T-helper 2 cell treated with Interferon-gamma antibody and Interleukin-4, amounts not matched to agents 5 μg/mL and 100 μg/mL, for 36 hours (primary cell): ENCODE results near the gene NCK2.
A peak's percentile ranks its signal among the peaks of the same experiment; 100 is the strongest.

Experiments used
- DNase-seq: peaks from one replicate; pipeline ENCODE4 v3.0.0; 2021; ENCODE audit warnings: low spot score
- H3K27ac Mint-ChIP-seq: one replicate; pipeline ENCODE4 v1.8.0; 2021; ENCODE audit warnings: mild to moderate bottlenecking, mixed read lengths
- H3K27me3 Mint-ChIP-seq: one replicate; pipeline ENCODE4 v1.8.0; 2021; ENCODE audit warnings: low read depth, mixed read lengths
- H3K36me3 Mint-ChIP-seq: one replicate; pipeline ENCODE4 v1.8.0; 2021; ENCODE audit warnings: low read depth, mixed read lengths
- H3K4me1 Mint-ChIP-seq: one replicate; pipeline ENCODE4 v1.8.0; 2021; ENCODE audit warnings: low read depth, mixed read lengths
- H3K4me3 Mint-ChIP-seq: one replicate; pipeline ENCODE4 v1.8.0; 2022; ENCODE audit warnings: mild to moderate bottlenecking, moderate library complexity, mixed read lengths
- H3K9me3 Mint-ChIP-seq: one replicate; pipeline ENCODE4 v1.8.0; 2021; ENCODE audit warnings: mixed read lengths

The NCK2 gene

GRCh38 chr2:105820691-105821090, 76.0 kb downstream of the NCK2 start:
- no peaks in the 10 kb centered on the region for H3K9me3 Mint-ChIP-seq
- H3K27me3 Mint-ChIP-seq = no peaks in the 10 kb centered on the region
- H3K4me3 Mint-ChIP-seq = no peak overlapping the region
- peak; percentile 3 for DNase-seq
- peaks cover 48% of the 10 kb centered on the region for H3K36me3 Mint-ChIP-seq
- peaks cover 41% of the 10 kb centered on the region for H3K4me1 Mint-ChIP-seq
- no peak overlapping the region for H3K27ac Mint-ChIP-seq

GRCh38 chr2:105821428-105822125, 76.9 kb downstream of the NCK2 start:
- Mint-ChIP-seq H3K36me3 (peaks cover 50% of the 10 kb centered on the region), H3K4me3 (no peak overlapping the region), H3K27ac (peak overlapping the region; percentile 34), H3K9me3 (no peaks in the 10 kb centered on the region), H3K27me3 (no peaks in the 10 kb centered on the region), H3K4me1 (peaks cover 41% of the 10 kb centered on the region)
- peak; percentile 2 for DNase-seq

- H3K36me3 Mint-ChIP-seq = peaks cover 47% of the 10 kb centered on the region
- no peak overlapping the region for H3K4me3 Mint-ChIP-seq
- peaks cover 43% of the 10 kb centered on the region for H3K4me1 Mint-ChIP-seq
- H3K27me3 Mint-ChIP-seq = no peaks in the 10 kb centered on the region
- H3K27ac Mint-ChIP-seq = peak overlapping the region; percentile 34
- peak; percentile 8 for DNase-seq
- no peaks in the 10 kb centered on the region for H3K9me3 Mint-ChIP-seq
Measured at GRCh38 chr2:105822186-105822585, 77.5 kb downstream of the NCK2 start.

DNA sequence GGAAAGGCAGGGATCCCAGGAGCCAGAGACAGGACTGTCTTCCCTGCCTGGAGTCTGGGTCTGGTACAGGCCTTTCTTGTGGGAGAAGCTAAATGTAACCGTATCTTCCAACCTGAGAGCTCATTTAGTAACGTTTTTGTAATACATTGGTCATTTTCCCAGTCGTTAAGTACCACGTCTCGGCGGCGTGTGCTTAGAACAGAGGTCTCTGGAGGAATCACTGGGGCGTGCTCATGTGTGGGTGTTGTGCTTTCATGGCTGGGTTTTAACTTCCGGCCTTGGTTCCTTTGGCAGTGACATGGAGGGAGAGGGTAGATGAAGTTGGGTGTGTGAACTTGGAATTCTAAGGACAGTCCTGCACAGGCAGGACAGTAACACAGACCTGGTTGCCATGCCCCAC, 79.7 kb downstream of the NCK2 start:
- Mint-ChIP-seq H3K36me3 (peaks cover 47% of the 10 kb centered on the region), H3K4me3 (no peak overlapping the region)
- no peak for DNase-seq

GRCh38 chr2:105827351-105828096, 82.8 kb downstream of the NCK2 start:
- peaks cover 44% of the 10 kb centered on the region for H3K4me1 Mint-ChIP-seq
- DNase-seq = no peak
- peak overlapping the region; percentile 48 for H3K27ac Mint-ChIP-seq
- no peaks in the 10 kb centered on the region for H3K27me3 Mint-ChIP-seq
- peaks cover 18% of the 10 kb centered on the region for H3K9me3 Mint-ChIP-seq
- peaks cover 64% of the 10 kb centered on the region for H3K36me3 Mint-ChIP-seq
- no peak overlapping the region for H3K4me3 Mint-ChIP-seq

More for the DNA sequence above, 79.7 kb downstream of the NCK2 start:
- no peaks in the 10 kb centered on the region for H3K27me3 Mint-ChIP-seq
- peaks cover 53% of the 10 kb centered on the region for H3K4me1 Mint-ChIP-seq
- no peaks in the 10 kb centered on the region for H3K9me3 Mint-ChIP-seq
- peak overlapping the region; percentile 22 for H3K27ac Mint-ChIP-seq

GRCh38 chr2:105828558-105828957, 83.8 kb downstream of the NCK2 start:
- Mint-ChIP-seq H3K27ac (no peak overlapping the region), H3K4me1 (peaks cover 36% of the 10 kb centered on the region), H3K27me3 (no peaks in the 10 kb centered on the region), H3K9me3 (peaks cover 26% of the 10 kb centered on the region), H3K36me3 (peaks cover 71% of the 10 kb centered on the region), H3K4me3 (no peak overlapping the region)
- no peak for DNase-seq

- H3K9me3 Mint-ChIP-seq = peaks cover 58% of the 10 kb centered on the region
- DNase-seq = no peak
- peaks cover 47% of the 10 kb centered on the region for H3K4me1 Mint-ChIP-seq
- H3K36me3 Mint-ChIP-seq = peaks cover 70% of the 10 kb centered on the region
- H3K27ac Mint-ChIP-seq = peak overlapping the region; percentile 49
- peak overlapping the region; percentile 16 for H3K4me3 Mint-ChIP-seq
- H3K27me3 Mint-ChIP-seq = no peaks in the 10 kb centered on the region
Measured at GRCh38 chr2:105834931-105835330, 90.2 kb downstream of the NCK2 start.

DNA sequence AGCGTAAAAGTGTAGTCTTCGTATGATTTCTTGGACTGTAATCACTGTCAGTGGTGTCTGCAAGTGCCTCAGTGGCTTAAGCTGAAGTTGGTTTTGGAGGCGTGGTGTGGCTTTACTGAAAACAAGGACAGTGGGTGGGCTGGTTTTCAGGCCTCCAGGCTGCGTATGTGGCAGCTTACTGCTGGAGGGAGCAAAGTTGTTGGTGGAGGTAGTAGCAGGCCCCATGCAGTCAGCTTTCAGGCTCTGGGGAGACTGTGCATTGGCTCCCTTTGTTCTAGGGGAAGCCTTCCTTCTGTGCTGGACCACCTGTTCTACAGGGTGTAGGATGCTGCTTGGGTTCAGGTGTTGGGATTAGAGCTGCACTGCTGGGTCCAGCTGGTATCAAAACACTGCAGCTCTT, 91.6 kb downstream of the NCK2 start:
- H3K36me3 Mint-ChIP-seq = peaks cover 70% of the 10 kb centered on the region
- peaks cover 57% of the 10 kb centered on the region for H3K4me1 Mint-ChIP-seq
- peaks cover 53% of the 10 kb centered on the region for H3K9me3 Mint-ChIP-seq
- DNase-seq = no peak
- peak overlapping the region; percentile 13 for H3K4me3 Mint-ChIP-seq
- H3K27me3 Mint-ChIP-seq = no peaks in the 10 kb centered on the region
- peak overlapping the region; percentile 26 for H3K27ac Mint-ChIP-seq

GRCh38 chr2:105836840-105837692, 92.4 kb downstream of the NCK2 start:
- no peaks in the 10 kb centered on the region for H3K27me3 Mint-ChIP-seq
- H3K36me3 Mint-ChIP-seq = peaks cover 69% of the 10 kb centered on the region
- H3K4me3 Mint-ChIP-seq = peak overlapping the region; percentile 25

GRCh38 chr2:105839793-105840192, 95.1 kb downstream of the NCK2 start:
- peak overlapping the region; percentile 19 for H3K27ac Mint-ChIP-seq
- no peak overlapping the region for H3K4me3 Mint-ChIP-seq
- DNase-seq = no peak
- H3K4me1 Mint-ChIP-seq = peaks cover 65% of the 10 kb centered on the region
- peaks cover 54% of the 10 kb centered on the region for H3K36me3 Mint-ChIP-seq
- H3K27me3 Mint-ChIP-seq = no peaks in the 10 kb centered on the region
- H3K9me3 Mint-ChIP-seq = peaks cover 21% of the 10 kb centered on the region

More at GRCh38 chr2:105836840-105837692, 92.4 kb downstream of the NCK2 start:
- peak overlapping the region; percentile 43 for H3K27ac Mint-ChIP-seq
- H3K9me3 Mint-ChIP-seq = peaks cover 46% of the 10 kb centered on the region
- peaks cover 61% of the 10 kb centered on the region for H3K4me1 Mint-ChIP-seq
- peak; percentile 53 for DNase-seq

GRCh38 chr2:105840933-105841332, 96.2 kb downstream of the NCK2 start:
- peaks cover 68% of the 10 kb centered on the region for H3K4me1 Mint-ChIP-seq
- peak; percentile 45 for DNase-seq
- peak overlapping the region; percentile 57 for H3K4me3 Mint-ChIP-seq

GRCh38 chr2:105841551-105841950, 96.8 kb downstream of the NCK2 start:
- Mint-ChIP-seq H3K27me3 (no peaks in the 10 kb centered on the region), H3K36me3 (peaks cover 45% of the 10 kb centered on the region), H3K4me3 (no peak overlapping the region), H3K27ac (no peak overlapping the region), H3K4me1 (peaks cover 65% of the 10 kb centered on the region), H3K9me3 (peaks cover 6% of the 10 kb centered on the region)
- no peak for DNase-seq

More at GRCh38 chr2:105840933-105841332, 96.2 kb downstream of the NCK2 start:
- Mint-ChIP-seq H3K27me3 (no peaks in the 10 kb centered on the region), H3K27ac (peak overlapping the region; percentile 50), H3K36me3 (peaks cover 47% of the 10 kb centered on the region), H3K9me3 (peaks cover 12% of the 10 kb centered on the region)

DNA sequence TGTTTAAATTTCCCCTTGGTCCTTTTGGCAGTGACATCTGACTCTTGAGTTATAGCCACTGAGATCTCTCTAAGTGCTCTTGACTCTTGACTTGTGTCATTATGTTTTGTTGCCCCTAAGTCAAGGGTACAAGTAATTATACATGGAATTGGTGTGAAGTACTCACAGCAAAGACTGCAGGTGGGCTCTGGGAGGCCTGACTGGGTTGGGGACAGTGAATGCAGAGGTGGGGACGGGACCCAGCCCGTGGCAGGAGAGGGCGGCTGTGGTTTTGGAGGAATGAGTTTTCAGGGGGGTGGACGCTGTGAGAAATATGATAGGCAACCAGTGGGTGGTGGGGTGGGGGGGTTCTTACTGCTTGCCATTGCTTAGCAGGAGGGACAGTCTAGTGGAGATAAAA, 97.8 kb downstream of the NCK2 start:
- H3K27ac Mint-ChIP-seq = no peak overlapping the region
- peaks cover 47% of the 10 kb centered on the region for H3K36me3 Mint-ChIP-seq
- H3K4me1 Mint-ChIP-seq = peaks cover 60% of the 10 kb centered on the region
- no peaks in the 10 kb centered on the region for H3K9me3 Mint-ChIP-seq
- DNase-seq = no peak
- no peaks in the 10 kb centered on the region for H3K27me3 Mint-ChIP-seq
- H3K4me3 Mint-ChIP-seq = no peak overlapping the region
